Uterus (tissue), 4 donors: ENCODE results near the gene DUOX1. TPM values are rescaled to one million over a fixed set of nuclear protein-coding genes. Genes with fewer than 3 reads are reported as not detected.
A peak's percentile ranks its signal among the peaks of the same experiment; 100 is the strongest.

ENCODE experiments used
- DNase-seq, 2 donors: peaks; one replicate each; pipeline ENCODE4 v3.0.0-alpha.2; 2019 to 2020
- H3K27ac ChIP-seq, 2 donors: fragments of 200-600 bp; sonication (generic); 1 replicate in 1 of 2; 2 replicates in 1 of 2; pipeline ENCODE4 v1.5.1; 2016 to 2018
- H3K27me3 ChIP-seq, 2 donors: fragments of 200-600 bp; sonication (generic); one replicate each; pipeline ENCODE4 v1.5.1; 2018 to 2019; ENCODE audit warnings: control low read depth in 1 of 2
- H3K36me3 ChIP-seq, 2 donors: fragments of 200-600 bp; sonication (generic); one replicate each; pipeline ENCODE4 v1.5.1; 2019; ENCODE audit warnings: control low read depth in 1 of 2
- H3K4me1 ChIP-seq, 2 donors: fragments of 200-600 bp; sonication (generic); one replicate each; pipeline ENCODE4 v1.5.1; 2018 to 2019; ENCODE audit warnings: control low read depth in 1 of 2
- H3K4me3 ChIP-seq, 2 donors: fragments of 200-600 bp; sonication (generic); 1 replicate in 1 of 2; 2 replicates in 1 of 2; pipeline ENCODE4 v1.5.1; 2018 to 2019; ENCODE audit warnings: mild to moderate bottlenecking in 1 of 2
- H3K9me3 ChIP-seq, 2 donors: fragments of 200-600 bp; sonication (generic); one replicate each; pipeline ENCODE4 v1.5.1; 2019; ENCODE audit warnings: control low read depth in 1 of 2
- CTCF ChIP-seq, 4 experiments: fragments of 200-600 bp in 2 of 4; fragments of 450-650 bp in 2 of 4; sonication (generic) in 2 of 4; IDR thresholded peaks; one replicate each; pipeline ENCODE4 v1.5.1; 2016 to 2019; ENCODE audit warnings: antibody characterized with exemption in 4 of 4, mild to moderate bottlenecking in 2 of 4, moderate library complexity in 1 of 4
- POLR2A ChIP-seq, 2 donors: fragments of 450-650 bp; IDR thresholded peaks; one replicate each; pipeline ENCODE4 v1.6.1; 2016; ENCODE audit warnings: antibody characterized with exemption in 2 of 2, mild to moderate bottlenecking in 1 of 2, moderate library complexity in 1 of 2
- intact Hi-C: fragments of 100-400 bp; cut with DNase I; formaldehyde crosslinking; loops from one replicate; pipeline ENCODE4 v1.15.1; 2023; ENCODE audit warnings: low total_unique reads
- total RNA-seq, 4 donors: library from RNA; depleted of rRNA in 3 of 4; stranded (reverse); fragments of >200 nt in 3 of 4; gene quantifications; one replicate each; pipeline versions ENCODE4 v1.1.0 to v1.2.4, GENCODE V29; 2014 to 2023
- donor health status: DM: yes; HTN: yes; CAD: no.

Gene DUOX1
- total RNA-seq, 4 donors from 2014 or later, result 0.24 to 1.3 (median 0.26) TPM; not detected in 1

- H3K27ac ChIP-seq, result no peak overlapping the region
- H3K4me3 ChIP-seq, result no peak overlapping the region
- H3K36me3 ChIP-seq, result no peaks in the 10 kb centered on the region
- no peaks in the 10 kb centered on the region for H3K9me3 ChIP-seq
- H3K4me1 ChIP-seq, result no peaks in the 10 kb centered on the region
- no peaks in the 10 kb centered on the region for H3K27me3 ChIP-seq
- no peak for DNase-seq
- no peak for TF ChIP-seq POLR2A (IDR thresholded peaks at IDR 0.05)
- TF ChIP-seq CTCF (IDR thresholded peaks at IDR 0.05), result no peak
- intact Hi-C loops, result no loop called here
Observed at GRCh38 chr15:45156744-45157455, 27.1 kb downstream of the DUOX1 start.

GRCh38 chr15:45157974-45158373 lies 28.2 kb downstream of the DUOX1 start:
- TF ChIP-seq POLR2A (IDR thresholded peaks at IDR 0.05) (no peak), CTCF (IDR thresholded peaks at IDR 0.05) (no peak)
- no peak for DNase-seq

GRCh38 chr15:45161666-45162065 lies 31.9 kb downstream of the DUOX1 start:
- DNase-seq, result no peak
- H3K9me3 ChIP-seq, result no peaks in the 10 kb centered on the region
- H3K36me3 ChIP-seq, result no peaks in the 10 kb centered on the region
- no peak overlapping the region for H3K27ac ChIP-seq
- TF ChIP-seq CTCF (IDR thresholded peaks at IDR 0.05), result no peak
- TF ChIP-seq POLR2A (IDR thresholded peaks at IDR 0.05), result no peak
- no peaks in the 10 kb centered on the region for H3K4me1 ChIP-seq
- no peaks in the 10 kb centered on the region for H3K27me3 ChIP-seq
- intact Hi-C loops, result no loop called here
- H3K4me3 ChIP-seq, result no peak overlapping the region

More at GRCh38 chr15:45157974-45158373, 28.2 kb downstream of the DUOX1 start:
- H3K27me3 ChIP-seq, result no peaks in the 10 kb centered on the region
- no peak overlapping the region for H3K27ac ChIP-seq
- no peaks in the 10 kb centered on the region for H3K4me1 ChIP-seq
- intact Hi-C loops, result no loop called here
- no peaks in the 10 kb centered on the region for H3K36me3 ChIP-seq
- no peak overlapping the region for H3K4me3 ChIP-seq
- H3K9me3 ChIP-seq, result no peaks in the 10 kb centered on the region

- no peak overlapping the region for H3K4me3 ChIP-seq
- no peaks in the 10 kb centered on the region for H3K27me3 ChIP-seq
- no peaks in the 10 kb centered on the region for H3K36me3 ChIP-seq
- peak; percentile 79 to 81 for DNase-seq
- no peaks in the 10 kb centered on the region for H3K9me3 ChIP-seq
- intact Hi-C loops, result no loop called here
- no peaks in the 10 kb centered on the region for H3K4me1 ChIP-seq
- TF ChIP-seq POLR2A (IDR thresholded peaks at IDR 0.05), result no peak
- peak; percentile 76 to 93 (median 86) for TF ChIP-seq CTCF (IDR thresholded peaks at IDR 0.05)
- H3K27ac ChIP-seq, result no peak overlapping the region
Observed at GRCh38 chr15:45162771-45163507, 33.1 kb downstream of the DUOX1 start.

- no peaks in the 10 kb centered on the region for H3K27me3 ChIP-seq
- no peak overlapping the region for H3K27ac ChIP-seq
- no peaks in the 10 kb centered on the region for H3K9me3 ChIP-seq
- TF ChIP-seq CTCF (IDR thresholded peaks at IDR 0.05), result no peak
- TF ChIP-seq POLR2A (IDR thresholded peaks at IDR 0.05), result no peak
- no peak overlapping the region for H3K4me3 ChIP-seq
- intact Hi-C loops, result no loop called here
- no peaks in the 10 kb centered on the region for H3K36me3 ChIP-seq
- DNase-seq, result no peak
- H3K4me1 ChIP-seq, result no peaks in the 10 kb centered on the region
Observed at GRCh38 chr15:45163508-45163856, 33.7 kb downstream of the DUOX1 start.
